Gastrocnemius medialis (tissue), 4 donors: Measurements from ENCODE around the gene THBS3. TPM values are rescaled to one million over a fixed set of nuclear protein-coding genes. Genes with fewer than 3 reads are reported as not detected.
"Not testable (repeated sequence)": the region's sequence is repeated elsewhere in the genome, so short reads cannot be mapped to it uniquely, and the experiment has no call there.

Source experiments
- ATAC-seq, 2 donors: fragments of 150-250 bp; one replicate each; pipeline ENCODE4 v1.9.1; 2016
- DNase-seq, 2 donors: peaks; one replicate each; pipeline ENCODE4 v3.0.0-alpha.2; 2019
- H3K27ac ChIP-seq, 4 donors: fragments of 200-600 bp; sonication (generic); 1 replicate in 1 of 4; 2 replicates in 3 of 4; pipeline ENCODE4 v1.5.1; 2016 to 2018; ENCODE audit warnings: mild to moderate bottlenecking in 2 of 4, moderate library complexity in 1 of 4
- H3K27me3 ChIP-seq, 3 donors: fragments of 200-600 bp; sonication (generic) in 2 of 3; 1 replicate in 1 of 3; 2 replicates in 2 of 3; pipeline versions ENCODE4 v1.5.1 to v1.6.0; 2016 to 2019; ENCODE audit warnings: mild to moderate bottlenecking in 1 of 3, moderate library complexity in 1 of 3
- H3K36me3 ChIP-seq, 2 donors: fragments of 200-600 bp; sonication (generic) in 1 of 2; one replicate each; pipeline ENCODE4 v1.5.1; 2017 to 2018
- H3K4me1 ChIP-seq, 2 donors: fragments of 200-600 bp; sonication (generic) in 1 of 2; one replicate each; pipeline ENCODE4 v1.5.1; 2016 to 2017; ENCODE audit warnings: mild to moderate bottlenecking in 2 of 2
- H3K4me3 ChIP-seq, 4 donors: fragments of 200-600 bp; sonication (generic) in 3 of 4; 1 replicate in 1 of 4; 2 replicates in 3 of 4; pipeline ENCODE4 v1.5.1; 2016 to 2019; ENCODE audit warnings: mild to moderate bottlenecking in 2 of 4
- H3K9me3 ChIP-seq, 3 donors: fragments of 200-600 bp; sonication (generic) in 2 of 3; 1 replicate in 1 of 3; 2 replicates in 2 of 3; pipeline ENCODE4 v1.5.1; 2016 to 2019
- CTCF ChIP-seq, 5 experiments: fragments of 450-650 bp in 3 of 5; fragments of 200-600 bp in 2 of 5; sonication (generic) in 2 of 5; IDR thresholded peaks in 4 of 5; conservative IDR thresholded peaks in 1 of 5; 1 replicate in 4 of 5; 2 replicates in 1 of 5; pipeline ENCODE4 v1.5.1; 2016 to 2019; ENCODE audit warnings: antibody characterized with exemption in 5 of 5, mild to moderate bottlenecking in 3 of 5, moderate library complexity in 3 of 5
- POLR2A ChIP-seq, 2 donors: fragments of 450-650 bp; IDR thresholded peaks; one replicate each; pipeline ENCODE4 v1.6.1; 2017; ENCODE audit warnings: antibody characterized with exemption in 2 of 2, mild to moderate bottlenecking in 2 of 2, moderate library complexity in 2 of 2
- in situ Hi-C, 4 donors: fragments of 200-750 bp; cut with MboI; loops; one replicate each; pipeline versions ENCODE4 v1.15.0 to v1.8.0; 2017; ENCODE audit warnings: low sequenced_read_pairs in 4 of 4
- intact Hi-C: fragments of 100-400 bp; cut with DNase I; formaldehyde crosslinking; loops from one replicate; pipeline ENCODE4 v1.15.1; 2023; ENCODE audit warnings: low total_unique reads
- microRNA counts, 2 donors: library from miRNA; unstranded; fragments of <30 nt; microRNA quantifications; one replicate each; lab custom pipeline; 2016
- total RNA-seq, 4 donors: library from RNA; depleted of rRNA; stranded (reverse); fragments of >200 nt; gene quantifications; one replicate each; pipeline versions ENCODE4 v1.1.0 to v1.2.3, GENCODE V29; 2016

Gene THBS3
- total RNA-seq, 4 donors from 2014 or later, result 1.5 to 4.6 (median 3.3) TPM

DNA sequence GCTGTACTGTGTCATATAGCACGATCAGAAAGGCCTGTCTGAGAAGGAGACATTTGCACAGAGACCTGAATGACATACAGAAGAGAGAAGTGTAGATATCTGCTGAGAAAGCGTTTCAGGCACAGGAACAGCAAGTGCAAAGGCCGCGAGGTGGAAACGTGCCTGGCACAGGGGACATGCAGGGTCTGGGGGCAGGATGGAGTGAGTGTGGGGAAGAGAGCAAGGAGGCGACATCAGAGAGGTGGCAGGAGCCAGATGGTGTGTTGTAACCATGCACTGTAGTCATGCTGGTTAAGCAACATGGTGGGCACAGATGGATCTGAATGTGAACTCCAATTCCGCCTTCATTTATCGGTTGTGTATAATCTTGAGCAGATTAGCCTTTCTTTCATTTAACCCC, 47.6 kb downstream of the THBS3 start:
- no peak overlapping the region for H3K4me3 ChIP-seq
- no peak for ATAC-seq
- no peaks in the 10 kb centered on the region for H3K36me3 ChIP-seq
- no peak for DNase-seq
- in situ Hi-C loops, result no loop called here
- H3K27ac ChIP-seq, result no peak overlapping the region
- no peaks in the 10 kb centered on the region for H3K27me3 ChIP-seq
- no peaks in the 10 kb centered on the region for H3K9me3 ChIP-seq
- intact Hi-C loops, result no loop called here
- H3K4me1 ChIP-seq, result no peaks in the 10 kb centered on the region
- TF ChIP-seq POLR2A (IDR thresholded peaks at IDR 0.05), result no peak
- no peak for TF ChIP-seq CTCF (IDR thresholded peaks at IDR 0.05 in 4 of 5, conservative IDR thresholded peaks at IDR 0.05 in 1 of 5)

- Histone ChIP-seq H3K4me1 (no peaks in the 10 kb centered on the region), H3K4me3 (no peak overlapping the region), H3K27me3 (no peaks in the 10 kb centered on the region), H3K9me3 (no peaks in the 10 kb centered on the region), H3K27ac (no peak overlapping the region), H3K36me3 (no peaks in the 10 kb centered on the region)
- ATAC-seq (no peak), DNase-seq (no peak)
- intact Hi-C loops, result no loop called here
- in situ Hi-C loops, result no loop called here
- TF ChIP-seq CTCF (IDR thresholded peaks at IDR 0.05 in 4 of 5, conservative IDR thresholded peaks at IDR 0.05 in 1 of 5) (no peak), POLR2A (IDR thresholded peaks at IDR 0.05) (no peak)
These were observed 48.7 kb downstream of the THBS3 start for GRCh38 chr1:155158991-155159390.

GRCh38 chr1:155155996-155156643, 51.6 kb downstream of the THBS3 start:
- H3K27me3 ChIP-seq, H3K4me3 ChIP-seq, DNase-seq, H3K9me3 ChIP-seq, H3K4me1 ChIP-seq, in situ Hi-C loops, intact Hi-C loops, H3K27ac ChIP-seq, H3K36me3 ChIP-seq, ATAC-seq: not testable (repeated sequence)

MicroRNAs within 50 kb of the gene (microRNA counts, 767-probe panel; counts per million panel counts)
- microRNA hsa-miR-92b-3p (lab: Ali Mortazavi, UCI), result 356 to 448 counts per million in 2 donors

Other genes starting within 250 kb of the THBS3 start
- 10 to 100 TPM; 12.6 to 22.7 (median 17.8) TPM for gene PYGO2, start 246.1 kb downstream of the THBS3 start, total RNA-seq
- 100 to 1,000 TPM in 1 of 4 donors, 10 to 100 TPM in 3; 27.4 to 135 (median 54.9) TPM for gene SHC1, start 237.2 kb downstream of the THBS3 start, total RNA-seq
- 10 to 100 TPM in 1 of 4 donors, 1 to 10 TPM in 3; 3.6 to 15.7 (median 7.9) TPM for gene CKS1B, start 233.2 kb downstream of the THBS3 start, total RNA-seq
- gene FLAD1, start 224.6 kb downstream of the THBS3 start, total RNA-seq, result 10 to 100 TPM; 26.6 to 36.8 (median 31.7) TPM
- gene LENEP, start 214.3 kb downstream of the THBS3 start, total RNA-seq, result not detected
- 100 to 1,000 TPM in 1 of 4 donors, 10 to 100 TPM in 3; 61.3 to 100 (median 73.1) TPM for gene ZBTB7B, start 205.1 kb downstream of the THBS3 start, total RNA-seq
- gene DCST2, start 174.1 kb downstream of the THBS3 start, total RNA-seq, result not detected
- gene DCST1, start 174.1 kb downstream of the THBS3 start, total RNA-seq, result under 1 TPM in 2 of 4 donors, not detected in 2; 0.13 to 0.35 TPM
- gene ADAM15, start 156.6 kb downstream of the THBS3 start, total RNA-seq, result 10 to 100 TPM; 30.3 to 42.8 (median 36.9) TPM
- under 1 TPM; 0.41 to 0.87 (median 0.80) TPM for gene EFNA4, start 144.2 kb downstream of the THBS3 start, total RNA-seq
- gene EFNA3, start 129.1 kb downstream of the THBS3 start, total RNA-seq, result 1 to 10 TPM in 2 of 4 donors, under 1 TPM in 1, not detected in 1; 0.55 to 1.8 (median 1.6) TPM
- 10 to 100 TPM; 12.6 to 35.1 (median 14.4) TPM for gene EFNA1, start 80.0 kb downstream of the THBS3 start, total RNA-seq
- gene SLC50A1, start 72.0 kb downstream of the THBS3 start, total RNA-seq, result 10 to 100 TPM in 1 of 4 donors, 1 to 10 TPM in 3; 3.5 to 11.4 (median 8.2) TPM
- gene DPM3, start 67.4 kb downstream of the THBS3 start, total RNA-seq, result 10 to 100 TPM in 3 of 4 donors, 1 to 10 TPM in 1; 7.3 to 69.5 (median 57.9) TPM
- 100 to 1,000 TPM in 1 of 4 donors, 10 to 100 TPM in 3; 59.6 to 102 (median 91.6) TPM for gene KRTCAP2, start 34.6 kb downstream of the THBS3 start, total RNA-seq
- not detected for gene TRIM46, start 34.0 kb downstream of the THBS3 start, total RNA-seq
- gene MTX1, start 798 bp upstream of the THBS3 start, total RNA-seq, result 10 to 100 TPM; 14.4 to 26.9 (median 24.6) TPM
- 10 to 100 TPM in 3 of 4 donors, 1 to 10 TPM in 1; 7.9 to 22.3 (median 18.8) TPM for gene ENTREP3, start 47.6 kb upstream of the THBS3 start, total RNA-seq
- gene SCAMP3, start 54.5 kb upstream of the THBS3 start, total RNA-seq, result 100 to 1,000 TPM in 1 of 4 donors, 10 to 100 TPM in 3; 60.0 to 108 (median 79.3) TPM
- 10 to 100 TPM in 2 of 4 donors, 1 to 10 TPM in 2; 7.1 to 13.1 (median 9.8) TPM for gene CLK2, start 65.6 kb upstream of the THBS3 start, total RNA-seq
- 1 to 10 TPM in 2 of 4 donors, under 1 TPM in 2; 0.18 to 1.5 (median 1.1) TPM for gene HCN3, start 69.6 kb upstream of the THBS3 start, total RNA-seq
- not detected for gene PKLR, start 93.5 kb upstream of the THBS3 start, total RNA-seq
- 10 to 100 TPM; 47.6 to 65.4 (median 49.1) TPM for gene FDPS, start 101.0 kb upstream of the THBS3 start, total RNA-seq
- 10 to 100 TPM in 2 of 4 donors, 1 to 10 TPM in 2; 7.4 to 11.5 (median 9.4) TPM for gene RUSC1, start 113.0 kb upstream of the THBS3 start, total RNA-seq